Peyer's patch (tissue), 4 donors: ENCODE results near the gene CHRM5.

Experiments
- CTCF ChIP-seq, 6 experiments: fragments of 450-650 bp in 4 of 6; fragments of 200-600 bp in 2 of 6; sonication (generic) in 1 of 6; IDR thresholded peaks; one replicate each; pipeline ENCODE4 v1.5.1; 2017 to 2019; ENCODE audit warnings: antibody characterized with exemption in 6 of 6, mild to moderate bottlenecking in 3 of 6, moderate library complexity in 1 of 6
- POLR2A ChIP-seq, 2 donors: fragments of 450-650 bp; IDR thresholded peaks; one replicate each; pipeline ENCODE4 v1.5.1; 2017; ENCODE audit warnings: antibody characterized with exemption in 2 of 2, mild to moderate bottlenecking in 2 of 2, moderate library complexity in 2 of 2

DNA sequence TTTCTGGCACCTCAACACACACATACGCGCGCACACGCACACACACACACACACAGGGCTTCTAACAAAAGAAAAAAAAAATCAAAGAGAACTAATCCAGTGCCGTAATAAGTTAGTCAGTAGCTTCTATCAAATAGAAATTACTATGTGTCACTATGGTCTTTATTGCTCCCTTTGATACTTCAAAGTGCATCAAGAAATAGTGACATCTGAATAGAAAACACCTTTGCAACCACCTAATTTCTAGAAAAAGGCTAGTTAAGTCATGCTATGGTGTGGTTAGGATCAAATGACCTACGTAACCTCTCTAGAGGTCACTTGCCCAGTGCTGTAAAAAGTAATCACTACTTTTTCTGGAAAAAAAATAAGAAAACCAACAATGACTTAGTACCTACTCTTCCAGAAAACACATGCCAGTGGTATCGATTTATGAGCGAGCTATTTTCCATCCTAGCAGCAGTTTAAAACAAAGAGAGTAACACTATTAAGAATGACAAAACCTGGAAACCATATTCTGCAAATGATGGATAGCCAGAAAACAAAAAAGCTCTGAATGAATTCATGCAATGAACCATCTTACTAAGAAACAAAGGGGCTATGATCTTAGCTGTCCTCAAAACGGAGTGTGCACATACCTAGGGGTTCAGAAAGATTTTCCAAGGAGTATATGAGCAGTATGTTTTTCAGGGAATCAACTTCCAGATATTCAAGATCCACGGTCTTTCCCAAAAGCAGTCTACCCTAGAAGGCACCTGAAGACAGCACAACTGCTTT lies 63.9 kb downstream of the CHRM5 start:
- TF ChIP-seq CTCF (IDR thresholded peaks at IDR 0.05) (no peak), POLR2A (IDR thresholded peaks at IDR 0.05) (no peak)
